Measurements from ENCODE around the gene ZNF662.

DNA sequence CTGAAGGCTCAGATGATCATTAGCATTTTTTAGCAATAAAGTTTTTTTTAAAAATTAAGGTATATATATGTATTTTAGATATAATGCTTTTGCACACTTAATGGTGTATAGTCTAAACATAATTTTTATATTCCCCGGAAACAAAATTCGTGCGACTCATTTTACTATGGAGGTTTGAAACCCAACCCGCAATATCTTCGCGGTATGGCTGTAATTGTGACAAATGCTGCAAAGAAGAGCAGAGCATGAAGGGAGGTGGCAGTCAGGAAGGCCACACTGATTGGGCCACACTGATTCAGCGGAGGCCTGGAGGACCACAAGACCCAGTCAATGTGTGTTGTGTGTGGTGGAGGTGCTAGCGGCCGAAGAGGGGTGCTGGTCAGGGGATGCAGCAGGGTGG lies 25.8 kb upstream of the ZNF662 start:
- TF ChIP-seq CTCF (IDR thresholded peaks at IDR 0.05) (no peak), POLR2A (IDR thresholded peaks at IDR 0.05) (no peak)
